ENCODE measurements around the gene FCGR1A.
"Not testable (repeated sequence)": the region's sequence is repeated elsewhere in the genome, so short reads cannot be mapped to it uniquely, and the experiment has no call there.

The FCGR1A gene

GRCh38 chr1:149777084-149777483 is 5.4 kb upstream of the FCGR1A start:
- not testable (repeated sequence) for DNase-seq (ENCODE audit: low read depth)

GRCh38 chr1:149778313-149778712 is 4.2 kb upstream of the FCGR1A start:
- not testable (repeated sequence) for DNase-seq (ENCODE audit: low read depth)

- DNase-seq (ENCODE audit: low read depth), result not testable (repeated sequence)
Measured at GRCh38 chr1:149781413-149781984, 995 bp upstream of the FCGR1A start.

GRCh38 chr1:149783289-149783688 is 795 bp downstream of the FCGR1A start:
- not testable (repeated sequence) for DNase-seq (ENCODE audit: low read depth)

GRCh38 chr1:149783868-149784267 is 1.4 kb downstream of the FCGR1A start:
- not testable (repeated sequence) for DNase-seq (ENCODE audit: low read depth)

GRCh38 chr1:149787688-149788451 is 5.4 kb downstream of the FCGR1A start:
- DNase-seq (ENCODE audit: low read depth), result not testable (repeated sequence)

- DNase-seq (ENCODE audit: low read depth), result peak; percentile 26
Measured at GRCh38 chr1:149792502-149792901, 10.0 kb downstream of the FCGR1A start.

- peak; percentile 77 for DNase-seq (ENCODE audit: low read depth)
Measured at GRCh38 chr1:149792912-149793515, 10.5 kb downstream of the FCGR1A start.

- DNase-seq (ENCODE audit: low read depth), result not testable (repeated sequence)
Measured at GRCh38 chr1:149793885-149794284, 11.4 kb downstream of the FCGR1A start.

- DNase-seq (ENCODE audit: low read depth), result not testable (repeated sequence)
Measured at GRCh38 chr1:149801628-149802027, 19.1 kb downstream of the FCGR1A start.

- DNase-seq (ENCODE audit: low read depth), result not testable (repeated sequence)
Measured at GRCh38 chr1:149804417-149805080, 22.1 kb downstream of the FCGR1A start.

- DNase-seq (ENCODE audit: low read depth), result not testable (repeated sequence)
Measured at GRCh38 chr1:149810697-149811405, 28.4 kb downstream of the FCGR1A start.

GRCh38 chr1:149811514-149811889 is 29.0 kb downstream of the FCGR1A start:
- not testable (repeated sequence) for DNase-seq (ENCODE audit: low read depth)

- peak; percentile 39 for DNase-seq (ENCODE audit: low read depth)
Measured at GRCh38 chr1:149811890-149812829, 29.7 kb downstream of the FCGR1A start.

GRCh38 chr1:149812893-149813801 is 30.7 kb downstream of the FCGR1A start:
- not testable (repeated sequence) for DNase-seq (ENCODE audit: low read depth)

GRCh38 chr1:149820387-149820786 is 37.9 kb downstream of the FCGR1A start:
- DNase-seq (ENCODE audit: low read depth), result not testable (repeated sequence)

GRCh38 chr1:149826555-149826954 is 44.1 kb downstream of the FCGR1A start:
- not testable (repeated sequence) for DNase-seq (ENCODE audit: low read depth)

GRCh38 chr1:149831764-149832315 is 49.3 kb downstream of the FCGR1A start:
- not testable (repeated sequence) for DNase-seq (ENCODE audit: low read depth)

Data from stimulated activated CD8-positive, alpha-beta memory T cell treated with anti-CD3 and anti-CD28 coated beads, Interleukin-15, amount 100 ng/mL, for 24 hours (primary cell).